Ishikawa (cell line): ENCODE measurements around the gene ZNF628.

Source experiments
- EGR1 ChIP-seq: IDR thresholded peaks from 2 replicates; pipeline ENCODE4 v1.6.1; 2012
- MAX ChIP-seq: IDR thresholded peaks from 2 replicates; pipeline ENCODE4 v1.6.1; 2012
- REST ChIP-seq: IDR thresholded peaks from 2 replicates; pipeline ENCODE4 v1.6.1; 2012; ENCODE audit warnings: low read depth, mild to moderate bottlenecking
- TAF1 ChIP-seq: IDR thresholded peaks from 2 replicates; pipeline ENCODE4 v1.6.1; 2012; ENCODE audit warnings: low read depth, mild to moderate bottlenecking
- TEAD4 ChIP-seq: IDR thresholded peaks from 2 replicates; pipeline ENCODE4 v1.6.1; 2012

GRCh38 chr19:55466241-55466614 lies 10.2 kb upstream of the ZNF628 start:
- TF ChIP-seq REST (no peak), TAF1 (no peak), TEAD4 (no peak), EGR1 (no peak), MAX (no peak)
